Measurements from ENCODE around the gene RBM5.

Gene RBM5

GRCh38 chr3:50140990-50141389 is 52.3 kb downstream of the RBM5 start:
- DNase-seq: no peak

DNA sequence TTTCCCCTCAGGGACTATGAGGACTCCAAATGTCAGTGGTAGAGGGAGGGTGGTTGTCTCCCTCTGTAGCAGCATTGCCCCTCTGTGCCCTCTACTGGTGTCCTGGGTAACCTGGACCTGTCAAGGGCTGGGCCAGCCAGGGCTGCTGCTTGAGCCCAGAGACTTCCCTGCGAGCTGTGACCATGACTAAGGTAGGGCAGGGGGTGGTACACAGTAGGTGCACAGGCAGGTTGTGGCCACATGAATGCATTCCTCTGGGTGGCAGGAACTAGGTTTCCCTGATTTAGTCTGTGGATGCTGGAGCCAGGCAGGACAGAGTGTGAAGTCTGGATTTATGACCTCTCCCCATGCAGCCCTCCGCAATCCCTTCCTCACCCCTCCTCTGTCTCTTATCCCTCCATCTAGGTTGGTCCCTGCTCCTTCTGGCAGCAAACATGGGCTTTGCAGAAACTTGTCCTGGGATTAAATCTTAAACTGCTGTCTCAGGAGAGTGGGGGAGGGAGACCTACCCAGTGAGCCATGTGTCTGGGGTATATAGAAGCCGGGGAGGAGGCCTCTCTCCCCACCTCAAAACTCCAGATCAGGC is 57.7 kb downstream of the RBM5 start:
- DNase-seq: no peak

DNA sequence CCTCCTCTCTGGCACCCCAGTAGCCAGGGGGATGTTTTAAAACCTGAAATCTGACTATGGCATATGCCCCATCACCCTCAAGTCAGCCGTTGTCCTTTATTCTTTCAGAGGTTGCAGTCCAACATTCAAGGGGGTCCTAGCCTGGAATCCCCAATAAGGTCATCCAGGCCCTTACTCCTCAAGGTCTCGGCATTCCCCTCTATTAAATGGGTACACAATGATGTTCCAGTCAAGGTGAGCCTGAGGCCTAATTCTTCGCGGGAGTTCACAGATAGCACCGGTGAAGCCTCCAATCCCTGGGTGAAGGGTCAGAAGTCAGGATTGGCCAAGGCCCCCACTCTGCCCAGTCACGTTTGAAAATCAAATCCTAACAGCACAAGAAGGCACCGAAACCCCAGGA is 58.3 kb downstream of the RBM5 start:
- DNase-seq: no peak

GRCh38 chr3:50147447-50147846 is 58.7 kb downstream of the RBM5 start:
- no peak for DNase-seq

DNA sequence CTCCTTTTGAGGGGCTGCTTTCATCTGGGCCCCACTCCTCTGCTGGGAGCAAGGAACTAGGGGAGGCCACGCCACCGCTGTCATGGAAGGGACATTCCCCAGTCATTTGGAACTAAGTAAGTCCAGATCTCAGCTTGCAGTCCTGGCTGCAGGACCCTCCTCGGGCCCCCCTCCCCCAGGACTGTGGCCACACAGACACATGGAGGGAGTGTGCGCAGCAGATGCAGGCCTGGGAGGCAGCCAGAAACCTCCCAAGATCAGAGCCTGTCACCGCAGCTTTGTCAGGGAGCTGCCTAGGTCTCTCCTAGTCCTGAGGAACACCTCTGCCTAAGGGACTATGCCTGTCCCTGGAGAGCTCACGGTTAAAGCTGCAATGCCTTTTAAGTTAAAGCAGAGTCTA is 59.1 kb downstream of the RBM5 start:
- DNase-seq: peak; percentile 74

DNA sequence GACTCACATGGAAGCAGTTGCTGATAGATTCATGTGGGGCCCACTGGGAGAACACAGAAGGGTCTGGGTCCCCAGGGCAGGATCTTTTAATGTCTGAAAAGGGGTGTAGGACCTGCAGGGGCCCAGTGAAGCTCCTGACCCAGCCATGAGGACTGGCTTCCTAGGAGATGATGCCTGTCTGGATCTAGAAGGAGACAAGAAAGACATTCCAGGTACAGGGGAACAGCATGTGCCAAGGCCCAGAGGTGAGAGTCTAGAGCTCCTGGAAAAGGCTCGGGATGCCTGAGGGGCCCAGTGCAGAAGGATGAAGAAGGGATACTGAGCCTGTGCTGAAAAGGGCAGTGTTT is 61.7 kb downstream of the RBM5 start:
- no peak for DNase-seq

DNA sequence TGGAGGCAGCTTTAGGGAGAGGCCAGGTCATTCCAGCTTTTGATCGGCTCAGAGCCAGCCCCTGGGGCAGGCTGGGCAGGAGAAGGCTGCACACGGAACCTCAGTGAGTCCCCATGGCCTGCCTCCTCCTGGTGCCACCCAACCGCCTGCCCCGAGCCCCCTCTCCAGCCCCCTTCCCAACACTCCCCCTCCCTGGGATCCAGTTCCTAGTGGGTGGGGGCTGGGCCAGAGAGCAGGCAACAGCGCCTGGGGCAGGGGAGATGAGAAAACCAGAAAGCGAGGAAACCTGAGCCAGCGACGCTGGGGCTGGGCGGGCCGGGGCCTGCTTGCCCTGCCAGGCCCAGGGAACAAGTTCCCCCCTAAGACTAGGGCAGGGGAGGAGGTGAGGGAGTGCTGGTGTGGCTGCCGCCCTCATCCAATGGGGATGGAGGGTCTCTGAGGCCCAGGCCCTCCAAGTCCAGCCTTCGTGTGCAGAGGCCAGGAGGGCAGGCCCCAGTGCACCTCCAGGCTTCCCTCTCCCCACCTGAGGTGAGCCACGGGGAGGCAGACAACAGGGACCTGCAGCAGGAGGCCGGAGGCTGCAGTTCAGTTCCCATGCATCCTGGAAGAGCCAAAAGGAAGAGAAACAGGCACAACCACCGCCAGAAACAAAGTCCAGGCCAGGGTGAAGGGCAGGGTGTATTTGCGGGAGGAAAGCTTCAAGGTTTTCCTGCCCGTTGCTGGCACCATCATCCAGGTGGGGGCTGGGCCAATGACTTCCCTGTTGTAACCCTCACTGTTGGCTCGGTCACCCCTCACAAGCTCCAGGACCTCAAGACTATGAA is 62.4 kb downstream of the RBM5 start:
- peak; percentile 87 for DNase-seq

- no peak for DNase-seq
These were observed 63.0 kb downstream of the RBM5 start for GRCh38 chr3:50151728-50152127.

DNA sequence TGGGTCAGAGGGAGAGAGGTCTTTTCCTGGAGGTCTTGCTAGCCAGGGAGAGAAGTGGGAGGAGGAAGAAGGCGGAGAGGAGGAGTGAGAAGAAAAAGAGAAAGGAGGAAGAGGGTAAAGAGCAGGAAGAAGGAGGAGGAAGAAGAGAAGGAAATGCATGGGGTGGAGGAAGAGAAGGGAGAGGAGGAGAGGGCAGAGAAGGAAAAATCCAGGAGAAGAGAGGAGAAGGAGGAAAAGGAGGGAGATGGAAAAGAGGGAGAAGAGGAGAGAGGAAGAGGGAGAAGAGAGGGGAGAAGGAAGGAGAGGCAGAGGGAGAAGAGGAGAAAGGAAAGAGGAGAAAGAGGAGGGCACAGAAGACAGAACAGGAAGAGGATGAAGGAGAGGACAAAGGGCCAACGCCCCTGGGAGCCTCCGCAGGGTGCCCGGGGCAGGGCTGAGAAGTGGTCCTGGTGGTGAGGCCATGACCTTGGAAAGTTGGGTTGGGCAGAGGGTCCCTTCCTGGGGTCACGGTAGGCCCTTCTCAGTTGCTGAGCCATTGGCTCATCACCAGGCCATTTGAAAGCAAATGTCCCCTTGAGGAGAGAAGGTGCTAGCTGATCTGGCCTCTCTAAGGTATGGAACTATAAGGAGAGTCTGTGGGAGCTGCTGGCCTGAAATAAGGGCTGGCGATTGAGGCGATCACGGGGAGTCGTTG is 65.2 kb downstream of the RBM5 start:
- DNase-seq: no peak

GRCh38 chr3:50154476-50154839 is 65.7 kb downstream of the RBM5 start:
- DNase-seq: no peak

- DNase-seq: peak; percentile 72
These were observed 66.2 kb downstream of the RBM5 start, which contains the start of gene SEMA3F for GRCh38 chr3:50154840-50155490. Gene SEMA3F, plus strand, starts transcription at chr3:50155324. Its CDS starts 4,299 bp downstream, at chr3:50159623.

- DNase-seq: no peak
These were observed 66.8 kb downstream of the RBM5 start for GRCh38 chr3:50155491-50155878.

GRCh38 chr3:50155891-50156290 is 67.2 kb downstream of the RBM5 start:
- no peak for DNase-seq

DNA sequence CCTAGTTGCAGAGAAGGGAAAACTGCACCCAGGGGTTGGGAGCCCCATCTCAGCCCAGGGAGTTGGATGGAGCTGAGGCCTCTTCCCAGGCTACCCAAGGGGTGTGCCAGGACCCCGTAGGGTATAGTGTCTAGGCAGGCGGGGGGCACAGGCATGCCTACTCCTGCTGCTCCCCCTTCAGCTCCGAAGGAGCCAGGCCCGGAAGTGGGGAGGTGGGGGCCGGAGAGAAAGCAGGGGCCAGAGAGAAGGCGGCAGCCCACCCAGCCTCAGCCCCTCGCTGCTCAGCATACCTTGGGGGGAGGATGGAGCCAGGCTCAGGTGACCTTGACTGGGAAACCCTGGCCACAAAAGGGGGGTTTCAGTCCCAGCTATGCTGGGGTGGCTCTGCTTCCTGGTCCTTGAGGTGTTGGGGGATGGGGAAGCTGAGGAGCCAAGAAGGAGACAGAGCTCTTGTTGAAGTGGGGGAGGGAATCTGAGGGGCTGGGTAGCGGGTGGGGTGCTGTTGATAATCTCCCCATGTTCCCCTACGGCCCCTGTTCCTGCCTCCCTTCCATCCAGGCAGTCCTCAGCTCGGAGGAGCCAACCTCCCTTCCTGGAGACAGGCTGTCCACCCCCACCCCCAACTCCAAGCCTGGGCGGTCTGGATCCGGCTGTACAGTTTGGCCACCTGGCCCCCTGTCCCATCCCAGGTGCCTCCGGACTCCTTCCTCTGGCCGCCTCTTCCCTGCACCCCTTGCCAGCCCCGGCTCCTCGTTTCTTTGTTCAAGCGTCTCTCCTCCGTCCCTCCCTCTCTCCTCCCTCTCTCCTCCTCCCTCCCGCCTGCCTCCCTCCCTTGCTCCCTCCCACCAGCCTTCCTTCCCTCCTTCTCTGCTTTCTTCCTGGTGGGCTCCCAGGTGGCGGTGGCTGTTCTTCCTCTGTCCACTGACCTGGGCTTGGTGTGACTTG is 68.1 kb downstream of the RBM5 start:
- peak; percentile 79 for DNase-seq

- DNase-seq: peak; percentile 65
These were observed 69.3 kb downstream of the RBM5 start for GRCh38 chr3:50157827-50158529.

- no peak for DNase-seq
These were observed 69.9 kb downstream of the RBM5 start for GRCh38 chr3:50158530-50159146.

DNA sequence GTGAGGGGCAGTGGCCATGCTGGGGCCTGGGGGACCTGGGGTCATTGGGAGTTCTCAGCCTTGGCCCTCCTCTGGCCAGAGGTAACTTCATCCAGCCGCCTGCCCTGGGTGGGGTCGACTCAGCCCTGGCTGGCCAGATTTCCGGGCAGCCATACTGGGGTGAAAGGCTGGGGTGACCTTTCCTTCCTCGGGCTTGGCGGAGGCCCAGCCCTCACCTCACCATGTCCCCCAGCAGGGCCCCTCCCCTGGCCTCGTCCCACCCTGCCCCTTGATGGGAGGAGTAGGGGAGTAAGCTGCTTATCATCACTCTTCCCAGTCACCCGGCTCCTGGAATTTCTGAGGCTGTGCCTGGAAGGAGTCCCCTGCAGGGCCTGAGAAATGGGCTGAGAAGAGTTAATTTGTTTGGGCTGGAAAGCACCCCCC is 71.9 kb downstream of the RBM5 start:
- DNase-seq: no peak

DNA sequence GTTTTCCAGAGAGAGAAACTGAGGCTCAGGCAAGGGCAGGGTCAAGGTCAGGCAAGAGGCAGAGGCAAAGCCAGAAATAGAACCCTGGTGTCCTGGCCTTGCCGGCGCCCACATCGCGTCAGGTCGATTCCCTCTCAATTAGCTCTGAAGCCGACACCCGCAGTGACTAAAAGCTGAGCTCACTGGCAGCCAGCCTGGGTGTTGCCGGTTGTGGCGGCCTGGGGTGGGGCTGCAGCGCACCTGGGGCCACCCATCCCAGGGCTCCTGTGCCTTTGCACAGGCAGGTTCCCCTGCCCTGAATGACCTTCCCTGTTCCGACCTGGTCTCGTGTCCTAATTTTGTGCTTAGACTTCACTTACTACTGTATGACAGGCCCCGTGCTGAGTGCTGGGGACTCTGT is 72.6 kb downstream of the RBM5 start:
- peak; percentile 19 for DNase-seq

DNA sequence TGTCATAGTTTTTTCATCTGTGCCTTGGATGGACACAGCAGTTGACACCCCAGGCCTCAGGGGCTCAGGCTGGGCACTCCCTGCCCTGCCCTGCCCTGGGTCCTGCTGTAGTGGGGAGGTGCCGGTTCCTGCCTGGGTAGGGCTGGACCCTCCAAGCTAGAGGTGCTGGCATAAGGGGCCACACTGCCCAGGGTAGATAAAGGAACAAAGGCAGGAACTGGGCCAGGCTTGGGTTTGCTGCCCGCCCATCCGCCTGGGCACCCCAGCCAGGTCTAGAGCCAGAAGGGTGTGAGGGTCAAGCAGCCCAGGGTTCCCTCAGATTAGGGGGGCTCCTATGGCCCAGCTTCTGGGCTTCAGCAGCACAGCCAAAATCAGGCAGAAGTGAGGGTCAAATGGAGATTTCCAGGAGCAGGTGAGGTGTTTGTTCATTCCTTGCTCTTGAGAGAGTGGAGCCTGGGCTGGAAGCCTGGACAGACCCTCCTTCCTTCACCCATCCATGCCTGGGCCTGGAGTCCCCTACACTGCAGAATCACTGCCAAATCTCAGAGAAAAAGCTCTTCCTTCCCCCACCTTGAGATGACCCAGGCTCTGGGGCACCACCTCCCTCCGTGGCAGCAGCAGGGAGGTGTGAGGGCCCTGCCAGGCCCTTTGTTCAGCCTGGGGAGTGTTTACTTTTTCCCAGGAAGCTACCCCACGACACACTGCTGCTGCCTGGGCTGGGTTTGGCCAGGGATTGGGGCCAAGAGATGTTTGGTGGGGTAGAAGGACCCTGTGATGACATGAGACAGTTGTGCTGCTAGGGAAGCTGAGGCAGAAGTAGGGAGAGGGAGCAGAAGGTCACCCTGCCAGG is 73.5 kb downstream of the RBM5 start:
- DNase-seq: peak; percentile 11
